Hematopoietic multipotent progenitor cell treated with erythropoietin and hydrocortisone succinate and interleukin-3 and kit ligand, for 17 days (in vitro differentiated cells): ENCODE results near the gene GRAMD1A.
"Not testable (repeated sequence)": the region's sequence is repeated elsewhere in the genome, so short reads cannot be mapped to it uniquely, and the experiment has no call there.

Experiments
- DNase-seq: peaks from one replicate; pipeline ENCODE4 v3.0.0-alpha.2; 2015; ENCODE audit warnings: low spot score

The GRAMD1A gene

DNA sequence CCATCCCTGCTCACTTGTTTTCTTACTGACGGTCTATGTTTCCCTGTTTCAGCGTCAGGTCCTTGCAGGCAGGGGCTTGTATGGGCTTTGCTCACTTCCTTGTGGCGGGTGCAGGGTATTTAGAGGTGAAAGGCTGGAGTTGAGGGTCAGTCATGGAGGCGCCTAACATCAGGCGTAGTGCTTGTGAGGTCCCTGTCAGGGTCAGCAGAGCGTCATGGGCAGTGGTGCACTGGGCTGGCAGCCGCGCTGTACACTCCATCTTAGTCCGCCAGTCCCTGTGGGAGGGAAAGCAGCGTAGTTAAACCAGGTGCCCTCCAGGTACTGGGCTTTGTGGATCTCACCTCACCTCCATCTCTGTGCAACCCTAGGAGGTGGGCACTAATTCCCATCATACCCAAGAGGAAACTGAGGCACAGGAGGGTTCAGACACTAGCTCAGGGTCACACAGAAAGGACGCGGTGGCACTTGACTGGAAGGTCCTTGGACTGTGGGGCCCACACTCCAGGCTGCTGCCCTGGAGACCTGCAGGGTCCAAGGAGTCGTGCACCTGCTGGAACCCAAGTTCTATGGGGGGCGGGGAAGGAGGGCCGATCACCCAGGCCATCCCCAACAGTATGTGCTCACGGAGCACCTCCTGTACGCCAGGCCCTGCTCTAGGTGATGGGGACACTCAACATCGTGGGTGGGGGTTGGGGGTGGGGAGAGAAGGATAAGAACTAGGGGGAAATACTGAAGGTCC, 4.6 kb downstream of the GRAMD1A start:
- no peak for DNase-seq

- no peak for DNase-seq
Observed at GRCh38 chr19:35005256-35005977, 5.3 kb downstream of the GRAMD1A start.

GRCh38 chr19:35006007-35006341, 5.9 kb downstream of the GRAMD1A start:
- DNase-seq, result not testable (repeated sequence)

DNA sequence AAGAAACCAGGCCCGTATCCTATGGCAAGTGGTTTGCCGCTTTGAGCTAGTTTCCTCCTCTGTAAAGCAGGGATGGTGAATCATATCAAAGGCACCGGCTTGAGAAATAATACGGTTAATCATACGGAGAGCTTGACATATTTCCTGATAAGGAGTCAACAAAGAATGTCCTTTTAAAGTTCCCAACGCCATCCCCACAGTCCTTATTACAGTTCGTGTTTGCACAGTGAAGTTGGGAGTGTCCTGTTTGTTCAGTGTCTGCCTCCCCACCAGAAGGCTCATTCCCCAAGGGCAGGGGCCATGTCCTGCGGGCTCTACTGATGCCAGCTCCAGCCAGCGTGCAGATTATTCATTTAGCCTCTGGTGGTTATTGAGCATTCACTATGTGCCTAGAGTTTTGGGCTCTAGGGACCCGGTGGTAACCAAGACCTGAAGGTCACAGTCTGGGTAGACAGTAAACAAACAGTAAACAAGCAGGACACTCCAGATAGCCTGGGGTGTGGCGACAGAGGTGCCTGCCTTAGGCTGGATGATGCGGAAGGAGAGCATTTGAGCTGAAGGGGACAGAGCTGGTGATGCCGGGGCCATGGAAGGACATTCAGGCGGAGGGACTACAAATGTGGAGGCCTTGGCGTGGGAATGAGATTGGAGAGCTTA, 6.3 kb downstream of the GRAMD1A start:
- no peak for DNase-seq

GRCh38 chr19:35006999-35007365, 6.9 kb downstream of the GRAMD1A start:
- no peak for DNase-seq

DNA sequence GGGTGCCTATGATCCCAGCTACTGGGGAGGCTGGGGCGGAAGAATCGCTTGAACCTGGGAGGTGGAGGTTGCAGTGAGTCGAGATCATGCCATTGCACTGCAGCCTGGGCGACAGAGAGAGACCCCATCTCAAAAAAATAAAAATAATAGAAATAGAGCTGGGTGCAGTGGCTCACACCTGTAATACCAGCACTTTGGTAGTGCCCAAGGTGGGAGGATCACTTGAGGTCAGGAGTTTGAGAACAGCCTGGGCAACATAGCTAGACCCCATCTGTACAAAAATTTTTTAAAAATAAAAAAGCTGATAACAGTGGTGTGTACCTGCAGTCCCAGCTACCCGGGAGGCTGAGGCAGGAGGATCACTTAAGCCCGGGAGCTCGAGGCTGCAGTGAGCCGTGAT, 7.3 kb downstream of the GRAMD1A start:
- DNase-seq, result not testable (repeated sequence)

DNA sequence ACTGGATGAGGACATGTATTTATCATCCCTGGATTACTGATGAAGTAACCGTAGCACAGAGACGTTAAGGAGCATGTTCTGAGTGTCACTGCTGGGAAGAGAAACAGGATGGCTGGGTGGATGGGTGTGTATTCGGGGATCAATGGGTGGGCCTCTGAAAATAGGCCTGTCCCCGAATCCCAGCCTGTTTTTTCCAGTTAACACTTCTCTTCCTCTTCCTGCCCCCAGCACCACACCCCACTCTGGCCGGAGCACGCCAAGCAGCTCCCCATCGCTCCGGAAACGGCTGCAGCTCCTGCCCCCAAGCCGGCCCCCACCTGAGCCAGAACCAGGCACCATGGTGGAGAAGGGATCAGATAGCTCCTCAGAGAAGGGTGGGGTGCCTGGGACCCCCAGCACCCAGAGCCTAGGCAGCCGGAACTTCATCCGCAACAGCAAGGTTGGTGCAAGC, 8.8 kb downstream of the GRAMD1A start:
- DNase-seq, result no peak

- no peak for DNase-seq
Observed at GRCh38 chr19:35009424-35010415, 9.6 kb downstream of the GRAMD1A start.

GRCh38 chr19:35011091-35011689, 11.1 kb downstream of the GRAMD1A start:
- no peak for DNase-seq

- DNase-seq, result no peak
Observed at GRCh38 chr19:35011737-35012682, 11.9 kb downstream of the GRAMD1A start.

- DNase-seq, result no peak
Observed at GRCh38 chr19:35013041-35013819, 13.1 kb downstream of the GRAMD1A start.

- DNase-seq, result no peak
Observed at GRCh38 chr19:35013820-35014754, 14.0 kb downstream of the GRAMD1A start.

- DNase-seq, result not testable (repeated sequence)
Observed at GRCh38 chr19:35014774-35015173, 14.7 kb downstream of the GRAMD1A start.

GRCh38 chr19:35015270-35015953, 15.3 kb downstream of the GRAMD1A start:
- DNase-seq, result no peak

GRCh38 chr19:35015954-35016351, 15.8 kb downstream of the GRAMD1A start:
- no peak for DNase-seq

DNA sequence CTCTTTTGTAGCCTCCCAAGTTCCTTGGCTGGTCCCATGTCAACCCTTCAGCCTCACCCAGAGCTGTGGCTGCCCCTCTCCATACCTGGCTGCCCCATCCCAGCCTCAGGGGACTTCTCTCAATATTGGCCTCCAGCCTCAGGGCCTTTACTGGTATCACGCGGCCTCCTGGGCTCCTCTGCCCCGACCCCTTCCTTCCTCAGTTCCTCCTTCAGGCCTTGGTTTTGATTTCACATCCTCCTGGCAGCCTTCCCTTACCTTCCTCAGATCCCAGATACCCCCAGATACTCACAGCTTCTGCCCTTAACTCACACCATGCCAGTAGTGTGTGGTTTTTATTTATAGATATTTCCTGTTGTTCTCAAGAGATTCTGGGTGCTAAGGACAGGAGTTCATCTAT, 17.4 kb downstream of the GRAMD1A start:
- no peak for DNase-seq

- DNase-seq, result no peak
Observed at GRCh38 chr19:35018379-35018778, 18.3 kb downstream of the GRAMD1A start.

GRCh38 chr19:35019144-35019543, 19.0 kb downstream of the GRAMD1A start:
- no peak for DNase-seq
